Activated CD8-positive, alpha-beta memory T cell treated with anti-CD3 and anti-CD28 coated beads for 24 hours (primary cell): ENCODE data around the gene SCAANT1.

ENCODE experiments used
- DNase-seq: peaks from one replicate; pipeline ENCODE4 v3.0.0-alpha.2; 2020

The SCAANT1 gene

DNA sequence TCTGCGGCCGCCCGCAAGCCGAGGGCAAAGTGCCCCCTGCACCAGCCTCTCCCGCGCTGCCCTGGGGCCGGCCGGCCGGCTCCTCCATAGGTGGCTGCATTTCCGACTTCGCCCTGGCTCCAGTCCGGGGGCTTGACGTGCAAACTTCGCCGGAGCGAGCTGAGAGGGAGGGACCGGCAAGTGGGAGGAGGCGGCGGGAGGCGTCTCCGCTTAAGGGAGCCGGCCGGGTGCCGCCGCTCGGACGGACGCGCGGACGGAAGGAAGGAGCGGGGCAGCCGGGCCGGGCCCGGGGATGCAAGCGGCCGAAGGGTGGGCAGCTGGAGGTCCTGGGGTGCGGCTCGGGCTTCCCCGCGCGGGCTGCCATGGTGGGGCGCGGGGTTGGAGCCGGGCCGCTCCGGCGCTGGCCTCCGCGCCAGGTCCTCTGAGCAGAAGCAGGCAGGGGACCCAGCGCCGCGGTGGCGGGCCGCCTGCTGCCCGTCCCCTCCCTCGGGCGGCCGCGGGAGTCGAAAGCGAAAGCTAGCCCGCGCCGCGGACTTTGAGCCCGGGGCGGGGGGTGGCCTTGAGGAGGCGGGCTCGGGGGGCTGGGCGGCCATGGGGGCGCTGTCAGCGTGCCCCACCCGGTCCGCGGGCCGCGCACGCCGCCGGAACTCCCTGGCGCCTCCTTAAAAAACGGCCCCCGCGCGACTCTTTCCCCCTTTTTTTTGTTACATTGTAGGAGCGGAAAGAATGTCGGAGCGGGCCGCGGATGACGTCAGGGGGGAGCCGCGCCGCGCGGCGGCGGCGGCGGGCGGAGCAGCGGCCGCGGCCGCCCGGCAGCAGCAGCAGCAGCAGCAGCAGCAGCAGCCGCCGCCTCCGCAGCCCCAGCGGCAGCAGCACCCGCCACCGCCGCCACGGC lies at the start of gene SCAANT1:
TSS of gene SCAANT1 (minus strand) at position 511 of the 895 bp plus-strand sequence.
- DNase-seq = peak; percentile 92

GRCh38 chr3:63961891-63962290 lies 49.7 kb upstream of the SCAANT1 start:
- DNase-seq = no peak

DNA sequence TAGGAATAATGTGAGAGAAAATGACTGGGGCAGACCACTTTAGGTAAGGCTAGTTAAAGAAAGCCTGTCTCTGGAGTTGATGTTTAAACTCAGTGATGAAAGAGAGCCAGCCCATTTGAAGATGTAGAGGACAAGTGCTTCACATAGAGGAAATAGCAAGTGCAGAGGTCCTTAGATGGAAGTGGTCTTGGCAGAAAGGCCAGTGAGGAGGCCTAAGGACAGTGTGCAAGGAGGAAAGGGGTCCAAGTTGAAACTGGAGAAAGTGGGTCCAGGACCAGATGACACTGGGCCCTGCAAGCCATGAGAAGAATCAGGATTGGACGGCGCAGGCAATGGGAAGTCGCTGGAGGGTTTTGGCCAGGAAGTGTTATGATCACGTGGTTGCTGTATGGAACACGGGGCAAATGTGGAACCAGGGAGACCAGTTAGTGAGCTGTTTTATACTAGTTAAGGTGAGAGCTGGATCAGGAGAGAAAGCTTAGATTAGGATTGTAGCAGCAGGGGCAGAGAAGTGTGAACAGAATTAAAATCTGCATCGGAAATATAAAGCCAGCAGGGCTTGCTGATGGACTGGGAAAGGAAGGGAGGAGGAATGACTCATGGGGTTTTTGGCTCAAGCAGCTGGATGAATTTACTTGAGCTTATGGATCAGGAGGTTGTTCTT lies 48.0 kb upstream of the SCAANT1 start:
- DNase-seq = no peak

GRCh38 chr3:63959146-63959545 lies 47.0 kb upstream of the SCAANT1 start:
- no peak for DNase-seq

- DNase-seq = no peak
Observed at GRCh38 chr3:63955830-63956545, 43.8 kb upstream of the SCAANT1 start.

GRCh38 chr3:63955036-63955650 lies 43.0 kb upstream of the SCAANT1 start:
- no peak for DNase-seq

GRCh38 chr3:63954182-63954581 lies 42.0 kb upstream of the SCAANT1 start:
- DNase-seq = no peak

DNA sequence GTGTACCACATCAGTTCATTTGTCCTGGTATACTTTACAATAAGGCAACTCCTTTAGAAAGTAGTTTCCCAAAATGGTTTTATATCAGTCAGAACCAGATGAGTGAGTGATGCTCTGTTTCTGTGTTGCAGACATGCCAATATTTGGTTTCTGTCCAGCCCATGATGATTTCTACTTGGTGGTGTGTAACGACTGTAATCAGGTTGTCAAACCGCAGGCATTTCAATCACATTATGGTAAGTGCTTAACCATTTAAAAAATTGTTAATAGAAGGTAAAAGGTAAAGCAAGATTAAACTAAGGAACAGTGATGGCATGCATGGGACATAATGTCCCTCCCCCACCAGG lies 40.0 kb upstream of the SCAANT1 start:
- DNase-seq = no peak

GRCh38 chr3:63951492-63952247 lies 39.5 kb upstream of the SCAANT1 start:
- no peak for DNase-seq

GRCh38 chr3:63950698-63951097 lies 38.5 kb upstream of the SCAANT1 start:
- DNase-seq = no peak

- no peak for DNase-seq
Observed at GRCh38 chr3:63949005-63949404, 36.8 kb upstream of the SCAANT1 start.

DNA sequence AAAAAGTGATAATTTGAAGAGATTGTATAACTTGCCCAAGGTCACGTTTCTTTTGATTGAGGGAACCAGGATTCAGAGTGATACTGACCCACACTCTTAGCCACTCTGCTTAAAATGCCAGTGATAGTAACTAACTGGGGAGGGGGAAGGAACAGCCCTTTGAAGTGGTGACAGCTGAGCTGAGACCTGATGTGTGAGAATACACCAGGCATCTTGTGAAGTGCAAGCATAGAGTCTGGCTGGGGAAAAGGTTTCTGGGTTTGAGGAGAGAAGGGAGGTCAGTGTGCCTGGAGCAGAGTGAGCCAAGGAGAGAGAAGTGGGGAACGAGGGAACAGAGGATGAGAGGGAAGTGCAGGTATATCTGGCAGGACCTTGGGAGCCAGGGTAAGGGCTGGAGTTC lies 35.4 kb upstream of the SCAANT1 start:
- no peak for DNase-seq

DNA sequence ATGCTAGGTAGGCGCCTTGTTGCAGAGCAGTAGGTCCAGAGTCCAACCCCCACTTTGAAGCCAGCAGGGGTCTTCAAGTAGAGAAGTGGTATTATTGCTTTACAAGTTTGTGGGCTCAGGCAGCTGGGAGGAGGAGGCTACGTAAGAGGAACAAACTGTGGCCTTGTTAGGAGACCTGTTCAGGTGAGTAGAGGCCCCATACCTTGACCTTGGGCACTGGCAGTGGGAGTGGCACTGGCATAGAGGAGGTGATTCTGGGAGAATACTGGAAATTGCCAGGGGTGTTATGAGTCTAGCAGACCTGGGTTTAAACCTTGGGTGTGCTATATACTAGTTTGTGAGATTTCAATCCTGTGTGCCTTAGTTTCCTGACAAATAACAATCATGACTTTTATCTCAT lies 34.6 kb upstream of the SCAANT1 start:
- no peak for DNase-seq

DNA sequence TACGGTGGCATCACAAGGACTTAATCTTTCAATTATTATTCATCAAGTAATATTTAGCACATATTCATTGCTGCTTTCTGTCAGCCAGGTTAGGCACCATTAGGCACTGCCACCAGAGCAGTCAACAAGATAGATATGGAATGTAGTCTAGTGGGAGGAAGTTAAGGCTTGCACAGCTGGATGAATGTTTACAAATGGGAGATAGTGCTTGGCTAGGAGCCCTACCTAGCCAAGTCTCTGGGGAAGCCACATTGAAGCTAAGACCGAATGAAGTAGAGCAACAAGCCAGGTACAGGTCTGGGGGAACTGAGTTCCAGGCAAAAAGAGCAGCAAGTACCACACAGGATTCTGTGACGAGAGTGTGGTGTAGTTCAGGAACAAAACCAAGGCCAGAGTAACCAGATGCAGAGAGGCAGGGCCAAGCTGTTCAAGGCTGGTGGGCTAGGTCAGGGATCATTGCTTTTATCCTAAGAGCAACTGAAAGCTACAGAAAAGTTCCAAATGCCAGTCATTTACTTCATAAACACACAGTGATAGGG lies 33.4 kb upstream of the SCAANT1 start:
- DNase-seq = no peak

DNA sequence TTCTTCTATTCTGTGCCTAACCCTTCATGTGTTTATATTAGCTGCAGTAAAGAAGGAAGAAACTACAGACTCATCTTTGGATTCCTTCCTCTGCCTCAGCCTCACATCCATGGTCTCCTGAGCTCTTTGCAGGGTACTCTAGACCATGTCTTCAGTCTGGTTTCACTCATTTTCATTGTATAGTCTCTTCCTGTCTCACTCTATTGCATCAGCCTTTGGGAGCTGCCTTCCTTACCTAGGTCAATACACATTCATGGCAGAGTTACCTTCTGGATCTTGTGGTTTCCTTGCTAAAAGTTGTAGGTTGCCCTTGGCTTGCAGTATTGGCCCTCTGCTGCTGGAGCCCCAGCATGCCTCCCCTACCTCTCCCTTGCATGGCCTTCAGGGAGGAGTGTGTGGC lies 31.5 kb upstream of the SCAANT1 start:
- no peak for DNase-seq

- no peak for DNase-seq
Observed at GRCh38 chr3:63942528-63942927, 30.3 kb upstream of the SCAANT1 start.

- no peak for DNase-seq
Observed at GRCh38 chr3:63940389-63940757, 28.2 kb upstream of the SCAANT1 start.

DNA sequence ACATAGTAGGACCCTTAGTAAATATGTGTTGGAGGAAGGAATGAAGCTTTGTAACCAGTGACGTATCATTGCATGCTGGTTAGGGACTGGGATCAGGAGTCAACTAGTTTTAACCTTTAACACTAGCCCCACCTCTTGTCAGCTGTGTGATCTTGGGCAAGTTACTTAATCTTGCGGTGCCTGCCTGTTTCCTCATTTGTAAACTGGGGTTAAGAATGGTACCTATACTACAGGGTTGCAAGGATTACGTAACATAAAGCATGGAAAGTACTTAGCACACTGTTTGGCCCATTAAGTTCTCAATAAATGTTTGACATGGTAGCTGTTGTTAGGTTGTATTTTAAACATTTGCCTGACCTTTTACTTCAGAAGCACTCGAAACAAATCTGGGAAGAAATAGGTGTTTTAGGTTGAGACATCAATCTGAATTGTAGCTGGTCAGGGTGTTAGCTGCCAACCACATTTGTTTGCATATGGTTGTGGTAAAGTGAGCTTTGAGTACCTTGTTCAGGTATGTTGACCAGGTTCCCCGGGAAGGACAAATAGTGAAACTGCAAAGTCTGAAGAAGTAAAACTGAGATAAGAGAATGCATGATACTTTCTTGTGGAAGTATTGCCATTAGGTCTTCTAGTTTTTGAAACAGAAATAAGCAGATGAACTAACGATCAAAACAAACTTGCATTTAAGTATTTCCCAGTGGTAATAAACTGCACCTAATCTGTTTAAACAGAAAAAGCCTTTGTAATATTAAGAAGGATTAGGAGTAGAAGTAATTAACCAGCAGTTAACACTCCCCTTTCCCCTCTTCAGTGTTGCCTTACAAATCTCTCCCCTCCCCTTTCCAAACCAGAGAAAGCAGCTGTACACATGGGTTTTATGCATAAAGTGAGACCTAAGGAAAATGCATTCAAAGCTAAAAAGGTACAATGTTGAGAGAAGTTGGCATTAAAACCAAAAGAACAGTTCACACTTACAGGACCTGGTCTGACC lies 25.8 kb upstream of the SCAANT1 start:
- DNase-seq = no peak

DNA sequence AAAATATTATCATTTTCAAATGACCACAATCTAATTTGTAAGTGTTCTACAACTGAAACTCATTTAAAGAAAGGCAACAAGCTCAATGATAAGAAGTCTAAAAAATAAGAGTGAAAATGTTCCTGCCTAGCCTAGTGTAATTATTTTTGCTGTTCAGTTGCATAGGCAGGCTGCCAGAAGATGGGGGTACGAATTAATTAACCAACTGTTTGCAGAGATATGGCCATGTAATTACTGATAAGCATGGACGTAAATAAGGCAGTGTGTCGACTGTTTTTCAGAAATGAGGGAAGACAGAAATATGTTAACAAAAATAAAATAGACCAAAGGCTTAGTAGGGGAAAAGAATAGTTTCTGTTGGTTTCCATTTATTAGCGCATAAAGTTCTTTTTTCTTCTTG lies 24.7 kb upstream of the SCAANT1 start:
- no peak for DNase-seq

GRCh38 chr3:63934041-63934866 lies 22.1 kb upstream of the SCAANT1 start:
- DNase-seq = no peak
